Kidney (tissue), 14 donors: ENCODE results near the gene GLP2R. TPM values are rescaled to one million over a fixed set of nuclear protein-coding genes. Genes with fewer than 3 reads are reported as not detected.
A peak's percentile ranks its signal among the peaks of the same experiment; 100 is the strongest.
"Not testable (repeated sequence)": the region's sequence is repeated elsewhere in the genome, so short reads cannot be mapped to it uniquely, and the experiment has no call there.

Experiments
- DNase-seq, 5 donors: peaks; one replicate each; pipeline ENCODE4 v3.0.0-alpha.2; 2013 to 2020
- FAIRE-seq: peaks from 2 replicates; lab custom pipeline; 2012; peaks lifted over from hg19 to GRCh38; lab: Jason Lieb, UNC
- H3K27ac ChIP-seq, 2 donors: one replicate each; pipeline ENCODE4 v1.7.0; 2013; ENCODE audit warnings: low read depth in 2 of 2, low read length in 2 of 2, inconsistent platforms in 1 of 2
- H3K27me3 ChIP-seq: one replicate; pipeline ENCODE4 v1.7.1; 2013; ENCODE audit warnings: low read length, inconsistent platforms; ENCODE audit not compliant: control insufficient read depth, insufficient read depth
- H3K36me3 ChIP-seq, 3 donors: one replicate each; pipeline versions ENCODE4 v1.7.0 to v1.7.1; 2013; ENCODE audit warnings: low read length in 3 of 3, control low read depth in 1 of 3, inconsistent platforms in 1 of 3; ENCODE audit not compliant: insufficient read depth in 3 of 3, control insufficient read depth in 2 of 3
- H3K4me1 ChIP-seq, 3 donors: one replicate each; pipeline versions ENCODE4 v1.7.0 to v1.7.1; 2013; ENCODE audit warnings: low read length in 3 of 3, inconsistent platforms in 1 of 3, low read depth in 1 of 3; ENCODE audit not compliant: control insufficient read depth in 2 of 3, insufficient read depth in 2 of 3
- H3K4me3 ChIP-seq, 3 donors: one replicate each; pipeline versions ENCODE4 v1.7.0 to v1.8.1; 2013; ENCODE audit warnings: low read length in 3 of 3, control low read depth in 1 of 3, inconsistent platforms in 1 of 3
- H3K9ac ChIP-seq, 3 donors: one replicate each; pipeline versions ENCODE4 v1.7.0 to v1.7.1; 2013; ENCODE audit warnings: low read length in 3 of 3, control low read depth in 1 of 3, inconsistent platforms in 1 of 3
- H3K9me3 ChIP-seq, 3 donors: one replicate each; pipeline versions ENCODE4 v1.7.0 to v1.7.1; 2013; ENCODE audit warnings: low read length in 3 of 3, control low read depth in 1 of 3, inconsistent platforms in 1 of 3; ENCODE audit not compliant: control insufficient read depth in 2 of 3, insufficient read depth in 1 of 3
- intact Hi-C: fragments of 100-400 bp; cut with DNase I; formaldehyde crosslinking; loops from one replicate; pipeline ENCODE4 v1.11.1; 2022
- polyA plus RNA-seq: library from polyadenylated mRNA; stranded (reverse); fragments of 350-450 nt; fragmentation: Illumina TruSeq; extraction: RNeasy Lipid Tissue Mini Kit (QIAGEN cat#74804); gene quantifications from one replicate; pipeline ENCODE4 v1.2.3, GENCODE V29; 2014; ENCODE audit warnings: low read depth, low replicate concordance; ENCODE audit not compliant: insufficient read depth
- total RNA-seq: library from RNA; stranded (reverse); fragmentation: NEBNext Ultra II Directional; extraction: Animal tissue kit (Norgen Biotek cat#: 25700); gene quantifications from one replicate; pipeline ENCODE4 v1.2.1, GENCODE V29; 2021
- TF ChIP-seq, protein P1 (sequence below): IDR thresholded peaks from 3 replicates; pipeline ENCODE4 v1.5.1; 2012; ENCODE audit warnings: mild to moderate bottlenecking, moderate library complexity, borderline replicate concordance; ENCODE audit not compliant: insufficient read depth; ENCODE audit errors: extremely low read depth
- donor health status: control.
- donor health status: control.
- donor health status: control.
- donor health status: control.
- donor health status: control.
- donor health status: DM: yes; HTN: yes; CAD: no.
- donor health status: Normal renal cell carcinoma (clear cell type).

The GLP2R gene
- total and polyA plus RNA-seq, 2 donors from 2014 or later, result not detected

GRCh38 chr17:9783050-9783449, 42.7 kb upstream of the GLP2R start:
- no peak overlapping the region for H3K27ac ChIP-seq
- H3K4me1 ChIP-seq, result no peaks in the 10 kb centered on the region
- TF ChIP-seq, protein P1, sequence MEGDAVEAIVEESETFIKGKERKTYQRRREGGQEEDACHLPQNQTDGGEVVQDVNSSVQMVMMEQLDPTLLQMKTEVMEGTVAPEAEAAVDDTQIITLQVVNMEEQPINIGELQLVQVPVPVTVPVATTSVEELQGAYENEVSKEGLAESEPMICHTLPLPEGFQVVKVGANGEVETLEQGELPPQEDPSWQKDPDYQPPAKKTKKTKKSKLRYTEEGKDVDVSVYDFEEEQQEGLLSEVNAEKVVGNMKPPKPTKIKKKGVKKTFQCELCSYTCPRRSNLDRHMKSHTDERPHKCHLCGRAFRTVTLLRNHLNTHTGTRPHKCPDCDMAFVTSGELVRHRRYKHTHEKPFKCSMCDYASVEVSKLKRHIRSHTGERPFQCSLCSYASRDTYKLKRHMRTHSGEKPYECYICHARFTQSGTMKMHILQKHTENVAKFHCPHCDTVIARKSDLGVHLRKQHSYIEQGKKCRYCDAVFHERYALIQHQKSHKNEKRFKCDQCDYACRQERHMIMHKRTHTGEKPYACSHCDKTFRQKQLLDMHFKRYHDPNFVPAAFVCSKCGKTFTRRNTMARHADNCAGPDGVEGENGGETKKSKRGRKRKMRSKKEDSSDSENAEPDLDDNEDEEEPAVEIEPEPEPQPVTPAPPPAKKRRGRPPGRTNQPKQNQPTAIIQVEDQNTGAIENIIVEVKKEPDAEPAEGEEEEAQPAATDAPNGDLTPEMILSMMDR, result no peak
- no peaks in the 10 kb centered on the region for H3K9me3 ChIP-seq
- H3K36me3 ChIP-seq, result no peaks in the 10 kb centered on the region
- FAIRE-seq (no peak), DNase-seq (no peak)
- H3K4me3 ChIP-seq, result no peak overlapping the region
- intact Hi-C loops, result no loop called here
- H3K27me3 ChIP-seq, result no peaks in the 10 kb centered on the region
- no peak overlapping the region for H3K9ac ChIP-seq

DNA sequence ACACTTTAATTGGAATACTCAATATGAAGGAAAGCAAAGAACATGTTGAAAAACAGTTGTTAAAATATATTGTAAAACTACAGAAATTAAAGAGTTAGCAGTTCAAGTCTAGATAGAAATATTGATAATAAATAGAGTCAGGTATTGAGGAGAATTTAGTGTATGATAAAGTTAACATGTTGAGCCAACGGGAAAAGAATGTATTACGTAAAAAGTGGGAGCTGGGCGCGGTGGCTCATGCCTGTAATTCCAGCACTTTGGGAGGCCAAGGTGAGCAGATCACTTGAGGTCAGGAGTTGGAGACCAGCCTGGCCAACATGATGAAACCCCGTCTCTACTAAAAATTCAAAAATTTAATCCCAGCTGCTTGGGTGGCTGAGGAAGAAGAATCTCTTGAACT, 42.3 kb upstream of the GLP2R start:
- H3K36me3 ChIP-seq, H3K9me3 ChIP-seq, H3K4me1 ChIP-seq, H3K9ac ChIP-seq, DNase-seq, intact Hi-C loops, FAIRE-seq, H3K4me3 ChIP-seq, H3K27ac ChIP-seq, H3K27me3 ChIP-seq: not testable (repeated sequence)

DNA sequence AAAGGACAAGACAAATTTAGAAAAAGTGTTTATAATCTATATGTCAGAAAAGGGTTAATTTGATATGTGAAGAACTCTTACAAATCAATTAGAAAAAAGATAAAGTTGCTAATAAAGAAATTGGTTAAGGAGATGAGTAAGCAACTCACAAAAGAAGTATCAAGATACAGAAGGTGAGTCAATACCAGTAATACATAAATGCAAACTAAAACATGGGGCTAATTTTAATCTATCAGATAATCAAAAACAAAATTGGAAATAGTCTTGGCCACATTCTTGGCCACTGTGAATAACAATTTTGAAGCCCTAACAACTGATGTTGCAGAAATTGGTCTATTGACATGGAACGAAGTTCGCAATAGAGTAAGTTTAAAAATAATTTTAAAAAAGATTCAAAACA, 41.2 kb upstream of the GLP2R start:
- Histone ChIP-seq H3K4me3 (no peak overlapping the region), H3K9me3 (no peaks in the 10 kb centered on the region), H3K4me1 (no peaks in the 10 kb centered on the region), H3K9ac (no peak overlapping the region), H3K27ac (no peak overlapping the region), H3K27me3 (no peaks in the 10 kb centered on the region), H3K36me3 (no peaks in the 10 kb centered on the region)
- no peak for FAIRE-seq
- no peak for DNase-seq
- intact Hi-C loops, result no loop called here
- TF ChIP-seq, protein P1, result no peak

DNA sequence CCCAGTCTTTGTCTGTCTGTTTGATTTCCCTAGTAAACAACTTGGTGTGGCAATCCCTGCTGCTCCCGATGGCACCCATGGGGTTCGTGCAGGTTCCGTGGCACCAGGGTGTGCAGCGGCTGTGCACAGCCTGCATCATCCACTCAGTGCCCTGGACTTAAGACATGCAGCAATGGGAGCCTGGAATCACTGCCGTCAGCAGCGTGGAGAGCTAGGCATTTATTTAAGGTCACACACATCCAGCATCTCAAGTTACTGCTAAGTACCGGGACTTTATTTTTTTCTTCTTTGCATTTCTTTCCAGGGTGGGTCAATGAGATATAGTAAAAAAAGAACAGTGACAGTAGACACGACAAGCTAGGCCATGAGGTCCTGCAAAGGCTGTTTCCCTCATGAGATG, 37.1 kb upstream of the GLP2R start:
- Histone ChIP-seq H3K9ac (no peak overlapping the region), H3K36me3 (no peaks in the 10 kb centered on the region), H3K9me3 (no peaks in the 10 kb centered on the region), H3K27me3 (no peaks in the 10 kb centered on the region), H3K27ac (no peak overlapping the region), H3K4me3 (no peak overlapping the region), H3K4me1 (no peaks in the 10 kb centered on the region)
- intact Hi-C loops, result no loop called here
- DNase-seq (peak in 2 of 5 donors; percentile 21 to 28), FAIRE-seq (no peak)
- TF ChIP-seq, protein P1, result no peak
